MM.1S (cell line): Measurements from ENCODE around the gene ECEL1.

Source experiments
- DNase-seq: peaks from one replicate; pipeline ENCODE4 v3.0.0-alpha.2; 2015
- H2AFZ ChIP-seq: fragments of 300-600 bp; sonication (generic); 2 replicates; pipeline ENCODE4 v1.6.0; 2016; ENCODE audit warnings: antibody characterized with exemption, low read length
- H3F3A ChIP-seq: fragments of 300-600 bp; sonication (generic); 2 replicates; pipeline ENCODE4 v1.6.1; 2016; ENCODE audit warnings: mild to moderate bottlenecking, antibody characterized with exemption, low read length, moderate library complexity, mixed read lengths; ENCODE audit not compliant: insufficient read depth
- H3K27ac ChIP-seq: fragments of 300-600 bp; sonication (generic); 2 replicates; pipeline ENCODE4 v1.5.1; 2016; ENCODE audit warnings: mild to moderate bottlenecking, low read length
- H3K27me3 ChIP-seq: fragments of 300-600 bp; sonication (generic); replicated peaks from 2 replicates; pipeline ENCODE4 v1.6.0; 2016; ENCODE audit warnings: low read length; ENCODE audit not compliant: insufficient read depth
- H3K36me3 ChIP-seq: fragments of 300-600 bp; sonication (generic); replicated peaks from 2 replicates; pipeline ENCODE4 v1.6.1; 2016; ENCODE audit warnings: mild to moderate bottlenecking, low read length, mixed read lengths; ENCODE audit not compliant: insufficient read depth
- H3K4me1 ChIP-seq: fragments of 300-600 bp; sonication (generic); 2 replicates; pipeline ENCODE4 v1.6.1; 2016; ENCODE audit warnings: low read length, mixed read lengths
- H3K4me2 ChIP-seq: fragments of 300-600 bp; sonication (generic); 2 replicates; pipeline ENCODE4 v1.6.0; 2016; ENCODE audit warnings: low read depth, low read length
- H3K4me3 ChIP-seq: fragments of 300-600 bp; sonication (generic); 2 replicates; pipeline ENCODE4 v1.5.1; 2016; ENCODE audit warnings: low read length, mixed read lengths
- H3K79me2 ChIP-seq: fragments of 300-600 bp; sonication (generic); 2 replicates; pipeline ENCODE4 v1.6.1; 2016; ENCODE audit warnings: mixed run types, low read length, mixed read lengths
- H3K9ac ChIP-seq: fragments of 300-600 bp; sonication (generic); 2 replicates; pipeline ENCODE4 v1.6.1; 2016; ENCODE audit warnings: low read length, mixed read lengths
- H3K9me2 ChIP-seq: fragments of 300-600 bp; sonication (generic); replicated peaks from 2 replicates; pipeline ENCODE4 v1.6.1; 2016; ENCODE audit warnings: mild to moderate bottlenecking, low read length, mixed read lengths; ENCODE audit not compliant: insufficient read depth
- H3K9me3 ChIP-seq: fragments of 300-600 bp; sonication (generic); replicated peaks from 2 replicates; pipeline ENCODE4 v1.6.1; 2016; ENCODE audit warnings: mild to moderate bottlenecking, low read length, mixed read lengths; ENCODE audit not compliant: insufficient read depth
- H4K20me1 ChIP-seq: fragments of 300-600 bp; sonication (generic); 2 replicates; pipeline ENCODE4 v1.6.1; 2016; ENCODE audit warnings: mild to moderate bottlenecking, low read length, moderate library complexity, mixed read lengths; ENCODE audit not compliant: insufficient read depth
- CTCF ChIP-seq: fragments of 300-600 bp; sonication (generic); IDR thresholded peaks from 2 replicates; pipeline ENCODE4 v1.5.1; 2016; ENCODE audit warnings: antibody characterized with exemption, low read length, mixed read lengths
- EZH2 ChIP-seq: fragments of 300-600 bp; sonication (generic); optimal IDR thresholded peaks from 2 replicates; pipeline ENCODE3; 2017; ENCODE audit warnings: low read depth, mild to moderate bottlenecking, antibody characterized with exemption, low read length, mixed read lengths
- EZH2phosphoT487 ChIP-seq: fragments of 300-600 bp; sonication (generic); IDR thresholded peaks from 2 replicates; pipeline ENCODE4 v1.6.1; 2018; ENCODE audit warnings: antibody characterized with exemption, low read length

ECEL1 gene

GRCh38 chr2:232478571-232479340 is 8.9 kb downstream of the ECEL1 start:
- Histone ChIP-seq H3K9me2 (no peaks in the 10 kb centered on the region), H3K79me2 (no peaks in the 10 kb centered on the region), H3K36me3 (no peaks in the 10 kb centered on the region), H2AFZ (no peak overlapping the region), H3K4me2 (no peak overlapping the region), H3K9me3 (no peaks in the 10 kb centered on the region), H3K27ac (no peak overlapping the region), H3K9ac (no peak overlapping the region), H3K4me1 (no peaks in the 10 kb centered on the region), H3K27me3 (peaks cover 26% of the 10 kb centered on the region), H4K20me1 (no peaks in the 10 kb centered on the region), H3F3A (no peaks in the 10 kb centered on the region), H3K4me3 (no peak overlapping the region)
- no peak for DNase-seq
- no peak for TF ChIP-seq EZH2phosphoT487
- TF ChIP-seq CTCF: no peak
- no peak for TF ChIP-seq EZH2

- H3K4me3 ChIP-seq: no peak overlapping the region
- H3K36me3 ChIP-seq: no peaks in the 10 kb centered on the region
- no peaks in the 10 kb centered on the region for H3K79me2 ChIP-seq
- no peak for DNase-seq
- H3K9ac ChIP-seq: no peak overlapping the region
- H3K4me2 ChIP-seq: no peak overlapping the region
- H3K9me2 ChIP-seq: no peaks in the 10 kb centered on the region
- H3F3A ChIP-seq: no peaks in the 10 kb centered on the region
- H3K4me1 ChIP-seq: no peaks in the 10 kb centered on the region
- no peaks in the 10 kb centered on the region for H3K9me3 ChIP-seq
- H4K20me1 ChIP-seq: no peaks in the 10 kb centered on the region
- H2AFZ ChIP-seq: no peak overlapping the region
- peaks cover 26% of the 10 kb centered on the region for H3K27me3 ChIP-seq
- H3K27ac ChIP-seq: no peak overlapping the region
- TF ChIP-seq CTCF: no peak
- no peak for TF ChIP-seq EZH2phosphoT487
- no peak for TF ChIP-seq EZH2
Observed at GRCh38 chr2:232477751-232478510, 9.7 kb downstream of the ECEL1 start.

GRCh38 chr2:232476791-232477190 is 10.8 kb downstream of the ECEL1 start:
- H3K79me2 ChIP-seq: no peaks in the 10 kb centered on the region
- DNase-seq: no peak

More at GRCh38 chr2:232476791-232477190, 10.8 kb downstream of the ECEL1 start:
- H3K4me1 ChIP-seq: no peaks in the 10 kb centered on the region
- H3F3A ChIP-seq: no peaks in the 10 kb centered on the region
- H3K27ac ChIP-seq: no peak overlapping the region
- no peaks in the 10 kb centered on the region for H4K20me1 ChIP-seq
- no peaks in the 10 kb centered on the region for H3K9me2 ChIP-seq
- no peak overlapping the region for H3K4me3 ChIP-seq
- no peaks in the 10 kb centered on the region for H3K36me3 ChIP-seq
- TF ChIP-seq CTCF: no peak
- TF ChIP-seq EZH2: no peak
- no peak for TF ChIP-seq EZH2phosphoT487
- no peak overlapping the region for H3K9ac ChIP-seq
- H3K9me3 ChIP-seq: no peaks in the 10 kb centered on the region
- no peak overlapping the region for H3K4me2 ChIP-seq
- H2AFZ ChIP-seq: no peak overlapping the region
- H3K27me3 ChIP-seq: peaks cover 21% of the 10 kb centered on the region
